Natural killer cell (primary cell): ENCODE results near the gene KAZN. TPM values are rescaled to one million over a fixed set of nuclear protein-coding genes. Genes with fewer than 3 reads are reported as not detected.

ENCODE experiments used
- ATAC-seq, 3 donors: fragments of 150-1000 bp in 2 of 3; fragments of 200-7000 bp in 1 of 3; cut with Tn5 transposase; 1 replicate in 1 of 3; 2 replicates in 2 of 3; pipeline ENCODE4 v1.10.0; 2021; ENCODE audit warnings: mild to moderate bottlenecking in 2 of 3, moderate library complexity in 2 of 3
- DNase-seq, 2 donors: peaks; one replicate each; pipeline versions ENCODE4 v3.0.0 to v3.0.0-alpha.2; 2013 to 2021; ENCODE audit warnings: mixed read lengths in 1 of 2
- H3K27ac ChIP-seq: one replicate; pipeline ENCODE4 v1.5.1; 2013; ENCODE audit warnings: mild to moderate bottlenecking, low read length
- H3K27me3 ChIP-seq: one replicate; pipeline ENCODE4 v1.6.1; 2013; ENCODE audit warnings: low read length; ENCODE audit not compliant: control insufficient read depth, insufficient read depth
- H3K36me3 ChIP-seq: one replicate; pipeline ENCODE4 v1.6.1; 2013; ENCODE audit warnings: low read length; ENCODE audit not compliant: control insufficient read depth, insufficient read depth
- H3K4me1 ChIP-seq: one replicate; pipeline ENCODE4 v1.6.1; 2013; ENCODE audit warnings: low read length; ENCODE audit not compliant: control insufficient read depth, insufficient read depth
- H3K4me3 ChIP-seq: one replicate; pipeline ENCODE4 v1.5.1; 2013; ENCODE audit warnings: low read length
- H3K9me3 ChIP-seq: one replicate; pipeline ENCODE4 v1.6.1; 2013; ENCODE audit warnings: low read length; ENCODE audit not compliant: control insufficient read depth, insufficient read depth
- H3K27ac Mint-ChIP-seq, 2 donors: one replicate each; pipeline ENCODE4 v1.8.0; 2022; ENCODE audit warnings: mild to moderate bottlenecking in 2 of 2, mixed read lengths in 2 of 2, moderate library complexity in 1 of 2
- H3K27me3 Mint-ChIP-seq, 2 donors: one replicate each; pipeline ENCODE4 v1.8.0; 2022; ENCODE audit warnings: low read depth in 2 of 2, mixed read lengths in 2 of 2
- H3K36me3 Mint-ChIP-seq: one replicate; pipeline ENCODE4 v1.8.0; 2022; ENCODE audit warnings: mixed read lengths
- H3K4me1 Mint-ChIP-seq, 2 donors: one replicate each; pipeline ENCODE4 v1.8.0; 2022; ENCODE audit warnings: mixed read lengths in 2 of 2
- H3K4me3 Mint-ChIP-seq: one replicate; pipeline ENCODE4 v1.8.0; 2022; ENCODE audit warnings: mild to moderate bottlenecking, moderate library complexity, mixed read lengths
- H3K9me3 Mint-ChIP-seq, 2 donors: one replicate each; pipeline ENCODE4 v1.8.0; 2022; ENCODE audit warnings: mixed read lengths in 2 of 2
- WGBS: methylation state at CpG from one replicate; pipeline ENCODE4 v1.1.7; 2013; ENCODE audit warnings: missing lambda C conversion rate; ENCODE audit not compliant: insufficient coverage; 5-methylcytosine and 5-hydroxymethylcytosine counted together
- intact Hi-C: fragments of 100-400 bp; cut with micrococcal nuclease; formaldehyde crosslinking; loops from one replicate; pipeline ENCODE4 v1.14.2; 2022
- total RNA-seq, 4 donors: library from RNA; stranded (reverse); fragments of 120-200 nt in 1 of 4; gene quantifications; one replicate each; pipeline versions ENCODE4 v1.2.3 to v1.2.4, GENCODE V29; 2013 to 2022
- TF ChIP-seq, protein P1 (sequence below): fragments of 200-600 bp; IDR thresholded peaks from one replicate; pipeline ENCODE4 v1.8.0; 2022; ENCODE audit warnings: antibody characterized with exemption

Gene KAZN
- total RNA-seq, 3 donors from 2014 or later (not counting 1 experiment from before 2014, with no cell fraction given), result 1.2 to 2.0 (median 1.7) TPM

- Mint-ChIP-seq H3K36me3 (no peaks in the 10 kb centered on the region), H3K4me3 (peak overlapping the region; percentile 66), H3K27ac (peak overlapping the region; percentile 89 to 90), H3K9me3 (no peaks in the 10 kb centered on the region), H3K4me1 (peaks cover 21 to 43% of the 10 kb centered on the region in 2 donors), H3K27me3 (no peaks in the 10 kb centered on the region)
- Histone ChIP-seq H3K27ac (peak overlapping the region; percentile 78), H3K4me3 (no peak overlapping the region), H3K9me3 (peaks cover 13% of the 10 kb centered on the region), H3K27me3 (no peaks in the 10 kb centered on the region), H3K36me3 (no peaks in the 10 kb centered on the region), H3K4me1 (peaks cover 34% of the 10 kb centered on the region)
- ATAC-seq (peak; percentile 80 to 86 (median 86)), DNase-seq (peak; percentile 43 to 62)
- TF ChIP-seq, protein P1, sequence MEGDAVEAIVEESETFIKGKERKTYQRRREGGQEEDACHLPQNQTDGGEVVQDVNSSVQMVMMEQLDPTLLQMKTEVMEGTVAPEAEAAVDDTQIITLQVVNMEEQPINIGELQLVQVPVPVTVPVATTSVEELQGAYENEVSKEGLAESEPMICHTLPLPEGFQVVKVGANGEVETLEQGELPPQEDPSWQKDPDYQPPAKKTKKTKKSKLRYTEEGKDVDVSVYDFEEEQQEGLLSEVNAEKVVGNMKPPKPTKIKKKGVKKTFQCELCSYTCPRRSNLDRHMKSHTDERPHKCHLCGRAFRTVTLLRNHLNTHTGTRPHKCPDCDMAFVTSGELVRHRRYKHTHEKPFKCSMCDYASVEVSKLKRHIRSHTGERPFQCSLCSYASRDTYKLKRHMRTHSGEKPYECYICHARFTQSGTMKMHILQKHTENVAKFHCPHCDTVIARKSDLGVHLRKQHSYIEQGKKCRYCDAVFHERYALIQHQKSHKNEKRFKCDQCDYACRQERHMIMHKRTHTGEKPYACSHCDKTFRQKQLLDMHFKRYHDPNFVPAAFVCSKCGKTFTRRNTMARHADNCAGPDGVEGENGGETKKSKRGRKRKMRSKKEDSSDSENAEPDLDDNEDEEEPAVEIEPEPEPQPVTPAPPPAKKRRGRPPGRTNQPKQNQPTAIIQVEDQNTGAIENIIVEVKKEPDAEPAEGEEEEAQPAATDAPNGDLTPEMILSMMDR, result no peak
- WGBS, result 55% methylated on average over 27 of the region's 30 CpGs
- intact Hi-C loops, result loop anchor here (1.0 to 5.0 kb wide), 4 partner anchors 15 to 346 kb away; partner anchors contain the start of gene FHAD1
Measured at GRCh38 chr1:15065736-15066135, 467.3 kb downstream of the KAZN start.

GRCh38 chr1:15066191-15066590, 467.7 kb downstream of the KAZN start:
- TF ChIP-seq, protein P1, result no peak
- peak; percentile 72 to 82 (median 79) for ATAC-seq
- no peaks in the 10 kb centered on the region for H3K36me3 ChIP-seq
- intact Hi-C loops, result loop anchor here (1.0 to 5.0 kb wide), 4 partner anchors 14 to 345 kb away; partner anchors contain the start of gene FHAD1
- 18% methylated on average over 13 of the region's 15 CpGs for WGBS
- no peak overlapping the region for H3K4me3 ChIP-seq
- H3K9me3 ChIP-seq, result peaks cover 13% of the 10 kb centered on the region
- H3K4me1 ChIP-seq, result peaks cover 34% of the 10 kb centered on the region
- peak overlapping the region; percentile 78 for H3K27ac ChIP-seq
- H3K27ac Mint-ChIP-seq, result peak overlapping the region; percentile 89 to 90
- DNase-seq, result peak; percentile 50 to 69
- no peaks in the 10 kb centered on the region for H3K9me3 Mint-ChIP-seq
- peaks cover 21 to 43% of the 10 kb centered on the region in 2 donors for H3K4me1 Mint-ChIP-seq
- H3K27me3 ChIP-seq, result no peaks in the 10 kb centered on the region
- H3K4me3 Mint-ChIP-seq, result peak overlapping the region; percentile 66
- no peaks in the 10 kb centered on the region for H3K27me3 Mint-ChIP-seq
- no peaks in the 10 kb centered on the region for H3K36me3 Mint-ChIP-seq

DNA sequence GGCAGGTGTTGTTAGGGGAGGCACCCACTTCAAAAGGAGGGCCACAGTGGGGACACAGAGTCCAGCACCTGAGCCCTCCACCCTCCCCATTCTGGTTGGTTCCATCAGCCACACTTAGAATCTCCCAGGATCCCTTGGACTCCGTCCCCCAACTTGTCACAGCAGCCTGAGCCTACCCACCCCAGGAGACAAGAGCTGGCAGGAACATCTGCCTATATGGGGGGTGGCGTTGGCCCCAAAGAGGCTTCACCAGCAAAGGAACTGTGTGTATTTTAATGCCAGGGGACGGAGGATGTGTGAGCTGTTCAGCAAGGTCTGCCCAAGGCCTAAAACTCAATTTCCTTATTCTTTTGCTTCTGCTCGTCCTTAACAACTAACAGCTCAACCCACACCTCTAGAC, 468.7 kb downstream of the KAZN start:
- peaks cover 21 to 45% of the 10 kb centered on the region in 2 donors for H3K4me1 Mint-ChIP-seq
- TF ChIP-seq, protein P1, result no peak
- no peaks in the 10 kb centered on the region for H3K9me3 Mint-ChIP-seq
- H3K27me3 ChIP-seq, result no peaks in the 10 kb centered on the region
- no peaks in the 10 kb centered on the region for H3K27me3 Mint-ChIP-seq
- no peak for ATAC-seq
- H3K27ac ChIP-seq, result peak overlapping the region; percentile 78
- DNase-seq, result no peak
- no peak overlapping the region for H3K4me3 ChIP-seq
- H3K9me3 ChIP-seq, result peaks cover 13% of the 10 kb centered on the region
- no peaks in the 10 kb centered on the region for H3K36me3 ChIP-seq
- 74% methylated on average over 4 of the region's 4 CpGs for WGBS
- H3K4me1 ChIP-seq, result peaks cover 34% of the 10 kb centered on the region
- peak overlapping the region; percentile 81 for H3K4me3 Mint-ChIP-seq
- no peaks in the 10 kb centered on the region for H3K36me3 Mint-ChIP-seq
- intact Hi-C loops, result loop anchor here (5.0 kb wide), 1 partner anchor 180 kb away; the partner anchor contains the start of gene FHAD1
- H3K27ac Mint-ChIP-seq, result peak overlapping the region; percentile 89 to 90

- intact Hi-C loops, result loop anchor here (5.0 kb wide), 1 partner anchor 179 kb away; the partner anchor contains the start of gene FHAD1
- no peak overlapping the region for H3K27ac ChIP-seq
- peak overlapping the region in 1 of 2 donors; percentile 31 for H3K27ac Mint-ChIP-seq
- ATAC-seq (no peak), DNase-seq (no peak)
- H3K36me3 Mint-ChIP-seq, result no peaks in the 10 kb centered on the region
- 97% methylated on average over 14 of the region's 14 CpGs for WGBS
- peaks cover 7% of the 10 kb centered on the region for H3K9me3 ChIP-seq
- H3K4me1 Mint-ChIP-seq, result peaks cover 21 to 54% of the 10 kb centered on the region in 2 donors
- no peak overlapping the region for H3K4me3 Mint-ChIP-seq
- H3K4me1 ChIP-seq, result peaks cover 34% of the 10 kb centered on the region
- H3K9me3 Mint-ChIP-seq, result no peaks in the 10 kb centered on the region
- no peak overlapping the region for H3K4me3 ChIP-seq
- TF ChIP-seq, protein P1, result no peak
- H3K36me3 ChIP-seq, result no peaks in the 10 kb centered on the region
- no peaks in the 10 kb centered on the region for H3K27me3 ChIP-seq
- no peaks in the 10 kb centered on the region for H3K27me3 Mint-ChIP-seq
Measured at GRCh38 chr1:15068152-15068551, 469.7 kb downstream of the KAZN start.
